Measurements from ENCODE around the gene FBXW4. TPM values are rescaled to one million over a fixed set of nuclear protein-coding genes. Genes with fewer than 3 reads are reported as not detected.

The FBXW4 gene, protein sequence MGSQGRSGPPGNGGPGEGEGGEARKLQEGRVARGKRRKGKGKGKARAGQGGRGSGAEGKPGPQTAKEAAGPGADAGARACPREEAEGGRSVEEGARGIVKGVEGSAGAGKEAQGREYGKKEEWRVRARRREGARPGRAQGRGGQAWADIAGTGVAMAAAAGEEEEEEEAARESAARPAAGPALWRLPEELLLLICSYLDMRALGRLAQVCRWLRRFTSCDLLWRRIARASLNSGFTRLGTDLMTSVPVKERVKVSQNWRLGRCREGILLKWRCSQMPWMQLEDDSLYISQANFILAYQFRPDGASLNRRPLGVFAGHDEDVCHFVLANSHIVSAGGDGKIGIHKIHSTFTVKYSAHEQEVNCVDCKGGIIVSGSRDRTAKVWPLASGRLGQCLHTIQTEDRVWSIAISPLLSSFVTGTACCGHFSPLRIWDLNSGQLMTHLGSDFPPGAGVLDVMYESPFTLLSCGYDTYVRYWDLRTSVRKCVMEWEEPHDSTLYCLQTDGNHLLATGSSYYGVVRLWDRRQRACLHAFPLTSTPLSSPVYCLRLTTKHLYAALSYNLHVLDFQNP
- 78.9 TPM for total RNA-seq

DNA sequence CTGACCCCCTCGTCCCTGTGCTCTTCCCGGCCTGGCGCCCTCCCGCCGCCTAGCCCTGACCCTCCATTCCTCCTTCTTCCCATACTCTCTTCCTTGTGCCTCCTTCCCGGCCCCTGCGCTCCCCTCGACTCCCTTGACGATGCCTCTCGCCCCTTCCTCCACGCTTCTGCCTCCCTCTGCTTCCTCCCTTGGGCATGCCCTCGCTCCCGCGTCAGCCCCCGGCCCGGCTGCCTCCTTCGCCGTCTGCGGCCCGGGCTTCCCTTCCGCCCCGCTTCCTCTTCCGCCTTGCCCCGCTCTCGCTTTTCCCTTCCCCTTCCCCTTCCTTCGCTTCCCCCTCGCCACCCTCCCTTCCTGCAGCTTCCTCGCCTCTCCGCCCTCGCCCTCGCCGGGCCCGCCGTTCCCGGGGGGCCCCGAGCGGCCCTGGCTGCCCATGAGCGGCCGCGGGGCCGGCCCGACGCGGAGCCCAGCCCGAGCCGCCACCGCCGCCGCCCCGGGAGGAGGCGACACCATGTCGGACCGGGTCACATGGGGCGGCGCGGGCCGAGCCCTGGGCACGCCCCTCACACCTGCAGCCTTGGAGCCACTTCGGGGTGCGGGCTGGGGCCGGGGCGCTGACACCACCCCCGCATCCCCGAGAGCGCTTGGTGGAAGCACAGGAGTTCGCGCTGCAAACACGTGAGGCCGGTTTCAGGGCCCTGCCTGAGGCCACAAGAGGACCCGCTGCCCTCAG is at the start of gene FBXW4:
FBXW4 (minus strand) TSS at position 497 of the 730 bp plus-strand sequence; CDS start at position 432, 65 bp downstream.
- Histone ChIP-seq H3K27me3 (ENCODE audit: insufficient read depth, low read length) (no peaks in the 10 kb centered on the region), H3K4me1 (ENCODE audit: insufficient read depth, low read length) (peaks cover 20% of the 10 kb centered on the region), H3K9me3 (ENCODE audit: low read depth, low read length) (no peaks in the 10 kb centered on the region), H3K4me3 (ENCODE audit: low read length) (peak within 1 kb of the TSS; percentile 77)

DNA sequence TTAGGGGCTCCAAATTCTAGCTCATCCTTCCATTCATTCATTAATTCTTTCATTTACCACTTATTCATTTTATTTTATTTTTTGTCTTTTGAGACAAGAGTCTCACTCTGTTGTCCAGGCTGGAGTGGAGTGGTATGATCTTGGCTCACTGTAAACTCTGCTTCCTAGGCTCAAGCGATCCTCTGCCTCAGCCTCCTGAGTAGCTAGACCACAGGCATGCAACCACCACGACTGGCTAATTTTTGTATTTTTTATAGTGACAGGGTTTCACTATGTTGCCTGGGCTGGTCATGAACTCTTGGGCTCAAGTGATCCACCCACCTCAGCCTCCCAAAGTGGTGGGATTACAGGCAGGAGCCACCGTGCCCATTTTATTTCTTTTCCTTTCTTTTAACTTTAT is 49.3 kb upstream of the FBXW4 start:
- H3K9me3 ChIP-seq (ENCODE audit: low read depth, low read length): no peaks in the 10 kb centered on the region
- peaks cover 2% of the 10 kb centered on the region for H3K27me3 ChIP-seq (ENCODE audit: insufficient read depth, low read length)
- no peak overlapping the region for H3K4me3 ChIP-seq (ENCODE audit: low read length)
- H3K4me1 ChIP-seq (ENCODE audit: insufficient read depth, low read length): no peaks in the 10 kb centered on the region

DNA sequence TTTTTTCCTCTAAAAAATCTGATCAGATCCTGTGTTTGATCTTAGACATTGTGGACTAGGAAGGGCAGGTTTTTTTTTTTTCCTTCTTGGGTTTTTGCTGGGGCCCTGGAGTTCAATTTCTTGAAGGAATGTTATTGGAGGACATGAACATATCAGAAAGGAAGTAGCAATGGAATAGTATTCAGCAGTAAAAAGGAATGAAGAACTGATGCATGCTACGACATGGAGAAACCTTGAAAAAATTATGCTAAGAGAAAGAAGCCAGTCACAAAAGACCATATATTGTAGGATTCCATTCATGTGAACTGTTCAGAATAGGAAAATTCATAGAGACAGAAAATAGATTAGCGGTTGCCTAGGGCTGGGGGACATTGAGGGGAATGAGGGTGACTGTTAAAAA is 47.0 kb upstream of the FBXW4 start:
- Histone ChIP-seq H3K4me1 (ENCODE audit: insufficient read depth, low read length) (no peaks in the 10 kb centered on the region), H3K4me3 (ENCODE audit: low read length) (no peak overlapping the region), H3K27me3 (ENCODE audit: insufficient read depth, low read length) (peaks cover 2% of the 10 kb centered on the region), H3K9me3 (ENCODE audit: low read depth, low read length) (no peaks in the 10 kb centered on the region)

DNA sequence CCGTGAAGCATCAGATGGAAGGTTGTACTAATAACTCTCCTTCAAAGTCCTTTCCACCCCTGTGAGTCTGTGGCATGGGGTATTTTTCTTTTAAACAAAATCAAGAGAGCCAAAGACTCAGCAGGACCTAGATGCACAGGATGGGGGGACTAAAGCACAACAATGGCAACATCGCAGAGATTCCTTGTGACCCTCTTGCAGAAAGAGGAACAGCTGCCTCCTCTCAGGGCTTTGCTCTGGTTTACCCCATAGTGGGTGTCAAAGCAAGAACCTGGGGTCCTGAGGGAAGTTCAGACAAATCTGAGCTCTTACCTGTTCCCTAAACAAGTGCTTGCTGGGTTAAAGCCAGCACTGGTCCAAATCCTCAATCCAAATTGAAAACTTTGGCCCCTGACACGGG is 41.7 kb upstream of the FBXW4 start:
- H3K27me3 ChIP-seq (ENCODE audit: insufficient read depth, low read length): peaks cover 7% of the 10 kb centered on the region
- H3K4me3 ChIP-seq (ENCODE audit: low read length): no peak overlapping the region
- H3K4me1 ChIP-seq (ENCODE audit: insufficient read depth, low read length): no peaks in the 10 kb centered on the region
- no peaks in the 10 kb centered on the region for H3K9me3 ChIP-seq (ENCODE audit: low read depth, low read length)

DNA sequence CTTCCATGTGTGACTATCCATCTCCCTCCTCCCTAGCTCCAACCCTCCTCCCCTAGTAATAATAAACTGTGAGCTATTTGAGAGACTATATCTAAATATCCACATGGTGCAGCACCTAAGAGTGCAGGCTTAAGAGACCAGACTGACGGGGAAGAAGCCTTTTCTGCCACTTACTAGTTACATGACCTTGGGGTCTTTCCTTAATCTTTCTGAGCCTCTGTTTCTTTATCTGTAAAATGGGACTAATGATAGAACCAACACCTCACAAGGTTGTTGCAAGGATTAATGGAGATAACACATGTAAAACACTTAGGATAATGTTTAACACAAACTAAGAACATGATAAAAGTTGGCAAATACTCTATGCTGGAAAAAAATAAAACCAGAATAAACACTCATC is 37.1 kb upstream of the FBXW4 start:
- no peaks in the 10 kb centered on the region for H3K4me1 ChIP-seq (ENCODE audit: insufficient read depth, low read length)
- no peaks in the 10 kb centered on the region for H3K9me3 ChIP-seq (ENCODE audit: low read depth, low read length)
- peaks cover 5% of the 10 kb centered on the region for H3K27me3 ChIP-seq (ENCODE audit: insufficient read depth, low read length)
- no peak overlapping the region for H3K4me3 ChIP-seq (ENCODE audit: low read length)

DNA sequence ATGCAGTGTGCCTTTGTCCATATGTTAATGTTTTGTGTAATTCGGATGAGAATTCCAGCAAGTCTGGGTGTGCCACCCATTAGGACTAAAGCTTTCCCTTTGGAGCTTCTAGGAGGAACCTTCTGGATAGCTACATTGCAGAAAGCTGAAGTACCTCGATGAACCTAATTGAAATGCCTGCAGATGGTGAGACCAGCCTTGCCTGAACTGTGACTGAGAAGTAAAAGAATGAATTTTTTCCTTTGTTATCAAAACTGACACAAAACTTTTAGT is 31.1 kb upstream of the FBXW4 start:
- Histone ChIP-seq H3K27me3 (ENCODE audit: insufficient read depth, low read length) (no peaks in the 10 kb centered on the region), H3K9me3 (ENCODE audit: low read depth, low read length) (no peaks in the 10 kb centered on the region), H3K4me1 (ENCODE audit: insufficient read depth, low read length) (no peaks in the 10 kb centered on the region), H3K4me3 (ENCODE audit: low read length) (no peak overlapping the region)

DNA sequence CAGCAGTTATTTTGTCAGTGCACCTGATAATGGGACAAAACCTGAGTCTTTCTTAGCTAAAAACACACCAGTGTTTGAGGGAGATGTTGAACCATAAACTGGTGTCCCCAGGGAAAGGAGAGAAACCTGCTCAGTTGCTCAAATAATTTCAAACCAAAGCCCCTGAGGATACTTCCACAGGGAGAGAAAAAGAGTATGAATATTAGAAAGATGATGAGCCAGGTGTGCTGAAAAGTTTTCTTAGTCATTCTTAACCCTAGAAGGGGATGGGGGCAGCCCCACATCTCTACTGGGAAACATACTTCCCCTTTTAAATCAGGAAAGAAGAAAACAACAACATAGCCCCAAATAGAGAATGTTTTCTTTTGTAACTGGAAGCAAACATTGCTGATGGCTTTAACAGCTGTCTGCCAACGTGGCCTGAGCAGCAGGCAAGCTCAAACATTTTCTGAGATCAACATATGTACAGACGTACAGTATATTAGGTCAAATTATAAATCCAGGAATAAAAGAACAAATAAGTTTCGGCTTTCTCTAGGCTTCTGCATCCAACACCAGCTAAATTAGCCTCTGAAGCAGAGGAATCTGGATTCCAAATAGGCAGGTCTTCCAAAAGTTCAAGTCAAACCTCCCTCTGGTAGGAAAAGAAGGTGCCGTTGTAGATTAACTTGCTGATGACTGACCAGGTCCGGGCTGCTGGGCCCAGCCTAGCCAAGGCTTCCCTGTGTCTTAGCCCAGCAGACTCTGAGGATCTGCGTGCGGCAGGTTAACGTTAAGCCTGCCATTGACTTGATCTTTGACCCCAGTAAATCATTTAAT is 30.5 kb upstream of the FBXW4 start:
- Histone ChIP-seq H3K4me3 (ENCODE audit: low read length) (no peak overlapping the region), H3K9me3 (ENCODE audit: low read depth, low read length) (no peaks in the 10 kb centered on the region), H3K4me1 (ENCODE audit: insufficient read depth, low read length) (no peaks in the 10 kb centered on the region), H3K27me3 (ENCODE audit: insufficient read depth, low read length) (no peaks in the 10 kb centered on the region)

DNA sequence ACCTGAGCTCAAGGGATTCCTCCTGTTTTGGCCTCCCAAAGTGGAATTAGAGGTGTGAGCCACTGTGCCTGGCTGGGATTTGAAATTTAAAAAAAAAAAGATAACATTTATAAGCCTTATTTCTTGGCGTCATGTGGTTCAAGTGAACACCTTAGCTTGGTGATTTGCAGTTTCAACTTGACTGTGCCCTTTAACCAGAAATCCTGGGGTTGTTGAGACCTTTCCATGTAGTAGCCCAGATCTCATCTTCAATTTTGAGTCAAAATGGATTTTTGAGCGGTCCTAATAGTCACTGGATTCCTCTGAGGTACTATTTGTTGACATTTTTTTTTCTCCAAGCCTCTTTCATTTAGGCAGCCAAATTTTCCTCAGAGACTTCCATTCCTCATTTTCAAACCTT is 29.5 kb upstream of the FBXW4 start:
- no peaks in the 10 kb centered on the region for H3K4me1 ChIP-seq (ENCODE audit: insufficient read depth, low read length)
- no peaks in the 10 kb centered on the region for H3K9me3 ChIP-seq (ENCODE audit: low read depth, low read length)
- H3K4me3 ChIP-seq (ENCODE audit: low read length): no peak overlapping the region
- no peaks in the 10 kb centered on the region for H3K27me3 ChIP-seq (ENCODE audit: insufficient read depth, low read length)

DNA sequence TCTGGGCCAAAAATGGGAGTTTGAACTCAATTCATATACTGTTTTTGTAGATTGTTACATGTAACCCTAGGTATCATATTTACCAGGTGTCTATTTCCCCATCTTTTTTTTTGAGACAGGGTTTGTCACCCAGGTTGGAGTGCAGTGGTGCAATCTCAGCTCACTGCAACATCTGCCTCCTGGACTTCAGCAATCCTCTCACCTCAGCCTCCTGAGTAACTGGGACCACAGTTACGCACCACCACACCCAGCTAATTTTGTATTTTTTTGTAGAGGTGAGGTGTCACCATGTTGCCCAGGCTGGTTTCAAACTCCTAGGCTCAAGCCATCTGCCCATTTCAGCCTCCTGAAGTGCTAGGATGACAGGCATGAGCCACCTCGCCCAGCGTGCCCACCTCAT is 28.2 kb upstream of the FBXW4 start:
- no peaks in the 10 kb centered on the region for H3K9me3 ChIP-seq (ENCODE audit: low read depth, low read length)
- H3K4me3 ChIP-seq (ENCODE audit: low read length): no peak overlapping the region
- no peaks in the 10 kb centered on the region for H3K4me1 ChIP-seq (ENCODE audit: insufficient read depth, low read length)
- H3K27me3 ChIP-seq (ENCODE audit: insufficient read depth, low read length): no peaks in the 10 kb centered on the region

DNA sequence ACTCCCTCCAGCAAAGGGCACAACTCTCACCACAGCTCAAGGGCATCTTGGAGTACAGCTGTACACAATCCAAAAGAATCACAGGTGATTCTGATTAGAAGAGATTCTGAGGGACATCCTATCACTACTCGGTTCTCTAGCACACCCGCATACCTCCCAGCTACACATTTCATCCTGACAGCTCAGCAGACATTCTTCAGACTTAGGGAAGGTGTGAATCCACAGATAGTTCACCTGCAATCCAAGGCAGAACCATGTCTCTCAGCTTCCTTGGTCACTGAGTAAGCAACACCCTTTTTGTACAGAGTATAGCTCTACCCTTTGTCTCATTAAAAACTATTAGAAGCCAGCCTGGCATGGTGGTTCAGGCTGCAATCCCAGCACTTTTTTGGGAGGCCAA is 26.8 kb upstream of the FBXW4 start:
- Histone ChIP-seq H3K4me3 (ENCODE audit: low read length) (no peak overlapping the region), H3K9me3 (ENCODE audit: low read depth, low read length) (no peaks in the 10 kb centered on the region), H3K4me1 (ENCODE audit: insufficient read depth, low read length) (no peaks in the 10 kb centered on the region), H3K27me3 (ENCODE audit: insufficient read depth, low read length) (no peaks in the 10 kb centered on the region)

DNA sequence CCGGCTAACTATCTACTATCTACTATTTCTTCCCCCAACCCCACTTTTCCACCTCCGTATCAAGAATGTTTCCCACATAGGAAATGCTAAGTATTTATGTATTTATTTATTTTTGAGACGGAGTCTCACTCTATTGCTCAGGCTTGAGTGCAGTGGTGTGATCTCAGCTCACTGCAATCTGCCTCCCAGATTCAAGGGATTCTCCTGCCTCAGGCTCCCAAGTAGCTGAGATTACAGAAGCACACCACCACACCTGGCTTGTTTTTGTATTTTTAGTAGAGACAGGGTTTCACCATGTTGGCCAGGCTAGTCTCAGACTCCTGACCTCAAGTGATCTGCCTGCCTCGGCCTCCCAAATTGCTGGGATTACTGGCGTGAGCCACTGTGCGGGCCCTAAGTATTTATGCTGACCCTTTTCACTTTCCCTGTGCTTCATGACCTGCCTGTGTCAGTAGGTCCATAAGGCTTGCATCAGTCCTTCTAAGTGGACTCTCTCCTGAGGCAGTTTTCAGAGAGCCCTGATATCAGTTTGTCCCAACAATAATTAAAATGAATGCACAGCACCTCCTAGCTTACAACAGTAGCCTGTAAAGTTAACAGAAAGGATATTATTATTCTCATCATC is 25.7 kb upstream of the FBXW4 start:
- Histone ChIP-seq H3K4me3 (ENCODE audit: low read length) (no peak overlapping the region), H3K27me3 (ENCODE audit: insufficient read depth, low read length) (no peaks in the 10 kb centered on the region), H3K9me3 (ENCODE audit: low read depth, low read length) (no peaks in the 10 kb centered on the region), H3K4me1 (ENCODE audit: insufficient read depth, low read length) (no peaks in the 10 kb centered on the region)

DNA sequence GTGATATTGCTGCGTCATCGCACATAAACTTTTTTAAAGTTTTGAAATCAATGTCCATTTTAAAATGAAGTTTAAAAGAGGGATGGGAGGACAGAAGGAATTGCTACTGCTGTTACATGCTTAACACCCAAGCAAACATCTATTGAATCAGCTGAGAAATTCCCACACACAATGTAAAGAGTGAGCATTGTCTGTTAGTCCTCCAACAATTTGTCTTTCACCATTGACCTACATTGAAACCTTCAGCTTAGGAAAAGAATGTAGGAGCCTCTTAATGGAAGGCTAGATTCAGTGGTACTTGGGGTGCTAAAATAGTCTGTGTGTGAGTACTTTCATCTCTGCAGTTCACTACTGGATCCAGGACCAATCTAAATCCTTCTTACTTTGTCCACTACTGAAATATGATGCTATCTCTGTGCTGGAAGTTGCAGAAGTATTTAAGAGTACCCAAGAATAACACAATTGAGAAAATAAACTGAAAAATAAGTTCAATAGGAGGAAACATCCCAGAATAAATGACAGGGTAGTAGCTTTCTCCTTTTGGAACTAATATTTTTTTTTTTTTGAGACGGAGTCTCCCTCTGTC is 23.8 kb upstream of the FBXW4 start:
- Histone ChIP-seq H3K9me3 (ENCODE audit: low read depth, low read length) (no peaks in the 10 kb centered on the region), H3K4me3 (ENCODE audit: low read length) (no peak overlapping the region), H3K27me3 (ENCODE audit: insufficient read depth, low read length) (no peaks in the 10 kb centered on the region), H3K4me1 (ENCODE audit: insufficient read depth, low read length) (no peaks in the 10 kb centered on the region)

DNA sequence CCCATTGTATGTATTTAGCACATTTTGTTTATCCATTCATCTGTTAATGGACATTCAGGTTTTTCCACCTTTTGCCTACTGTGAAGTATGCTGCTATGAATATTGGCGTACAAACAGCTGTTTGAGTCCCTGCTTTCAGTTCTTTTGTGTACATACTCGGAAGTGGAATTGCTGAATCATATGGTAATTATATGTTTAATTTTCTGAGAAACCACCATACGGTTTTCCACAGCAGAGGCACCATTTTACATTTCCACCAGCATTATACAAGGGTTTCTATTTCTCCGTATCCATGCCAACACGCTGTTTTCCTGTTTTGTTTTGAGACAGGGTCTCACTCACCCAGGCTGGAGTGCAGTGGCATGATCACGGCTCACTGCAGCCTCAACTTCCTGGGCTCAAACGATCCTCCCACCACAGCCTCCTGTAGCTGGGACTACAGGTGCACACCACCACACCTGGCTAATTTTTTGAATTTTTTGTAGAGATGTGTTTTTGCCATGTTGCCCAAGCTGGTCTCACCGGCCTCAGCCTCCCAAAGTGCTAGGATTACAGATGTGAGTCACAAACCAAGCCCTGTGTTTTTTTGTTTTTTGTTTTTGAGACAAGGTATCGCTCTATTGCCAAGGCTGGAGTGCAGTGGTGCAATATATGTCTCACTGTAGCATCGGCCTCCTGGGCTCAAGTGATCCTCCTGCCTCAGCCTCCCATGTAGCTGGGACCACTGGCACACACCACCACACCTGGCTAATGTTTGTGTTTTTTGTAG is 22.1 kb upstream of the FBXW4 start:
- H3K27me3 ChIP-seq (ENCODE audit: insufficient read depth, low read length): no peaks in the 10 kb centered on the region
- no peaks in the 10 kb centered on the region for H3K4me1 ChIP-seq (ENCODE audit: insufficient read depth, low read length)
- H3K9me3 ChIP-seq (ENCODE audit: low read depth, low read length): no peaks in the 10 kb centered on the region
- no peak overlapping the region for H3K4me3 ChIP-seq (ENCODE audit: low read length)

DNA sequence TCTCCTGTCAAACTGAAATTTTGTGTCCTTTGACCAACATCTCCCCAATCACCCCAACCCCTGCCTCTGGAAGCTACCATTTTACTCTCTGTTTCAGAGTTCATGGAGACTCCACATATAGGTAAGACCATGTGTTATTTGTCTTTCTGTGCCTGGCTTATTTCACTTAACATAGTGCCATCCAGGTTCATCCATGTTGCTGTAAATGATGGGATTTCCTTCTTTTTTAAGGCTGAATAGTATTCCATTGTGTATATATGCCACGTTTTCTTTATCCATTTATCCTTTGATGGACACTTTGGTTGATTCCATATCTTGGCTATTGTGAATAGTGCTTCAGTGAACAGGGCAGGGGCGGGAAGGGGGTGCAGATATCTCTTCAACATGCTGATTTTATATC is 18.0 kb upstream of the FBXW4 start:
- Histone ChIP-seq H3K4me3 (ENCODE audit: low read length) (no peak overlapping the region), H3K27me3 (ENCODE audit: insufficient read depth, low read length) (peaks cover 16% of the 10 kb centered on the region), H3K4me1 (ENCODE audit: insufficient read depth, low read length) (no peaks in the 10 kb centered on the region), H3K9me3 (ENCODE audit: low read depth, low read length) (no peaks in the 10 kb centered on the region)

Data from mononuclear cell (primary cell).